Suprapubic skin (tissue), 3 donors: ENCODE measurements around the gene PDILT.

Experiments used
- CTCF ChIP-seq, 2 donors: fragments of 200-600 bp in 1 of 2; fragments of 450-650 bp in 1 of 2; sonication (generic) in 1 of 2; IDR thresholded peaks; one replicate each; pipeline ENCODE4 v1.5.1; 2016 to 2019; ENCODE audit warnings: antibody characterized with exemption in 2 of 2, mild to moderate bottlenecking in 1 of 2, moderate library complexity in 1 of 2
- POLR2AphosphoS5 ChIP-seq, 3 donors: sonication (generic); formaldehyde crosslinking; IDR thresholded peaks; one replicate each; pipeline ENCODE4 v1.6.1; 2017; ENCODE audit warnings: antibody characterized with exemption in 3 of 3

- TF ChIP-seq CTCF (IDR thresholded peaks at IDR 0.05) (no peak), POLR2AphosphoS5 (IDR thresholded peaks at IDR 0.05) (no peak)
These were observed 16.6 kb downstream of the PDILT start for GRCh38 chr16:20387978-20388377.
